Stimulated activated CD4-positive, alpha-beta T cell treated with anti-CD3 and anti-CD28 coated beads, TNF-alpha, amount 100 ng/mL, for 48 hours (primary cell): ENCODE measurements around the gene SLC38A9.
"Not testable (repeated sequence)": the region's sequence is repeated elsewhere in the genome, so short reads cannot be mapped to it uniquely, and the experiment has no call there.

ENCODE experiments used
- DNase-seq, 3 donors: peaks; one replicate each; pipeline ENCODE4 v3.0.0-alpha.2; 2020; ENCODE audit warnings: low read depth in 3 of 3

Gene SLC38A9

GRCh38 chr5:55610542-55610941, 101.6 kb downstream of the SLC38A9 start:
- no peak for DNase-seq

DNA sequence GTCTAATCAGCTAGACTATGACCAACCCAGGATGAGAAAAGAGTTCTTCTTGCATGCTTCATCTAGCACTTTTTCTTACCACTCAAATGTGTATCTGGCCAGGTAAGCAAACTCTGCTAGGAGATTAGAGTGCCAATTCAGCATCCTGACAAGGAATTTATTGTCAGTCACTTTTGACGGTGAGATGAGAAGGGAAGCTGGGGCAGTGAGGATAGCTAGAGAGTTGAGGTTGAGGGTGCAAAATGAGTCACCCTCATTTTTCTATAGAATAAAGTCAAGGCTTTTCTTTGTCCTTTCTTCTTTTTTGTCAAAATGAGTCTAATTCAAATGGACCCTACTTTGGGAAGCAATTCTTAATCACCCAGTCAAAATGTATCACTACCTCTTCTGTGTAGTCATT, 102.7 kb downstream of the SLC38A9 start:
- DNase-seq = no peak

DNA sequence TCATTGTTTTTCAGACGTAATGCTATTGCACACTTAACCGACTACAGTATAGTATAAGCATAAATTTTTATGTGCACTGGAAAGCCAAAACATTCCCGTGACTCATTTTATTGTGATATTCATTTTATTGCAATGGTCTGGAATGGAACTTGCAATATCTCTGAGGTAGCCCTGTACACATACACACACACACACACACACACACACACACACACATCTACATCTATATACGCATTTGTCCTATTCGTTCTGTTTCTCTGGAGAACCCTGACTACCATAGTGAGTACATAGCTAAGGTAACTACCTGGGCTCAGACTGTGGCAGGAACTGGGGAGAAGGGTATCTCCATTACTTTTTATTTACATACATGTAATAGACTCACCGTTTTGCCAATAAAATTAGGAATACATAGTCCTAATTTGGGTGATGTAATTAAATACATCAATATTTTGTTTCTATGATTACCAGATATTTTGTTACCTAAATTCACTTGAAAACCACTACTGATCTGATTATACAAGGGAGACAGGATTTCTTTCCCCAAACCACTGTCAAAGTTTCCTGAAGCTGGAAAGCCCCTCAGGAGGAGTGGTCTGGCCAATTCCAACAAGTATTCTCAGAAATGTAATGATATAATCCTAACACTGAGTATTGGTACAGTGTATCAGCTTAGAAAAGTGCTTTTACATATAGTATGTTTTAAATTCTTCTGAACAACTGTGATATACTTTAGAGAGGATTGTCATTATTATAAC, 103.4 kb downstream of the SLC38A9 start:
- no peak for DNase-seq

DNA sequence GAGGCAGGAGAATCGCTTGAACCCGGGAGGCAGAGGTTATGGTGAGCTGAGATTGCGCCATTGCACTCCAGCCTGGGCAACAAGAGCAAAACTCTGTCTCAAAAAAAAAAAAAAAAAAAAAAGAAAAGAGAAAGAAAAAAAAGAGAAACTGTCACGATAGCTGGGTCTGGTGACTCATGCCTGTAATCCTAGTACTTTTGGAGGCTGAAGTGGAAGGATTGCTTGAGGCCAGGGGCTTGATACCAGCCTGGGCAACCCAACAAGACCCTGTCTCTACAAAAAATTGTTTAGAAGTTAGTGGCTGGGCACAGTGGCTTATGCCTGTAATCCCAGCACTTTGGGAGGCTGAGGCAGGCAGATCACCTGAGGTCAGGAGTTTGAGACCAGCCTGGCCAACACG, 104.8 kb downstream of the SLC38A9 start:
- not testable (repeated sequence) for DNase-seq

DNA sequence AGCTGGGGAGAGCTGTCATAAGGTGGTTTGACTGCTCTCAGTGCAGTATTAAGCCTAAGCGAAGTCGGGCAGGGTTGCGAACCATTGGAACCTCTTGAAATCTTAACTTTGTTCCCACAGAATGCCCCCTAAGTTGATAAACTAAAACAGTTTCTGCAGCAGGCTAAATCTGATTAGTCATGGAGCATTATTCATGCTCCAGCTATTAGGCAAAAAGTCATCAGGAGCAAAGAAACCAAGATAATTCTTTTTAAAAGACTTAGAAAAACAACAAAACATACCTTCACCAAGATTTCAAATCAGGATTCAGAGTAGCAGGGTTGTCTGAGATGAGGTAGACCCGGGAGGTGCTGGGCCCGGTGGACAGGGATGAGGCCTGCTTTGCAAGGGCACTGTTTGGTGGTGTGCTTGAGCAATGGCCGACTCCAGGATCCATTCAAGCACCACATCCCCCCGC, 107.5 kb downstream of the SLC38A9 start:
- DNase-seq = no peak

GRCh38 chr5:55603922-55604321, 108.2 kb downstream of the SLC38A9 start:
- DNase-seq = no peak

GRCh38 chr5:55601628-55602027, 110.5 kb downstream of the SLC38A9 start:
- DNase-seq = no peak

GRCh38 chr5:55601204-55601618, 110.9 kb downstream of the SLC38A9 start:
- DNase-seq = no peak

DNA sequence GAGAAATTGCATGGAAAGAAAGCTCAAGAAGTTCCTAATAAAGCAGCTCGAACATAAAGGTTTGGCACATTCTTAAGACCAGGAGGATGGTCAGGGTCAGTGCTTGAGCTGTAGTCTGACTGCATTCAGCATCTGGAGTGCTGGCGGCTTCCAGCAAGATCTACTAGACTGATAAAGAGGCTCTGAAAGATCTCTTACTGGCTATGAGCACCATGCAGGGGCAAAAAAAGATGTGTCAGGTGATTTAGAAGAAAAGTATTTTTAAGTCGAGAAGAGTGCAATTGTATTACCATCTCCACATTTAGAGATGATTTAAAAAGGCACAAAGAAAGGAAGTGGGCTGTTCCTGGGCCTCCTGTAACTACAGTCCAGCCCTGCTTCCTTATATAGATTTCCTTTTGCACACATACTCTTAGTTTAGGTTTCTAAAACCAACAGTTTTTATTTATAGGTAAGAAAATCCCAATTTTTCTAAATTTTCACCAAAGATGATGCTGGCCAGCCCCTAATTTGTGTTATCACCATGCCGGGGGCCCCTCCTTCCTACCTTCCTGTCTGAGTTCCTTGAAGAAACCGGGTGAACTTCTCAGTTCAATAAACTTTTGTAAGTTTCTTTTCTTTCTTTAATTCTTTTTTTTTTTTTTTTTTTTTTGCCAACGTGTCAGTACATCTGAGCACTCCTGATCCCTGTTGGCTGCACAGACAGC, 111.5 kb downstream of the SLC38A9 start:
- DNase-seq = no peak

DNA sequence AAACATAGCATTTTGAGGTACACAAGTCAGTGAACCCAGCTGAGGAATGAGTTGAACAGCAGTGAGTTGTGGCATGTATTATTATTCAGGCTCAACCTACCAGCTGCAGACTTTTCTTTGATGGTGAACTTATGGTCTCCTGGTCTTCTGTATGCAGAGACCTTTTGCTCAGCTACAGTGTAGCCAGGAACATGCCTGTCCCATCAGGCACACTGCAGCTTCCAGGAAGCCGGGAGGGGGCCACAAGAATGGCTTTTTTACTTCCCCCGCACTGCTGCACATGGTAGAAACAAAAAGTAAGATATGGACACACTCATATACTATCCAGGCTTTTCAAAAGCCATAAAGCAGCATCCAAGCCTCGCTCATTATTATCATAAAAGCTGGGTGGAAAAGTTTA, 112.0 kb downstream of the SLC38A9 start:
- no peak for DNase-seq

DNA sequence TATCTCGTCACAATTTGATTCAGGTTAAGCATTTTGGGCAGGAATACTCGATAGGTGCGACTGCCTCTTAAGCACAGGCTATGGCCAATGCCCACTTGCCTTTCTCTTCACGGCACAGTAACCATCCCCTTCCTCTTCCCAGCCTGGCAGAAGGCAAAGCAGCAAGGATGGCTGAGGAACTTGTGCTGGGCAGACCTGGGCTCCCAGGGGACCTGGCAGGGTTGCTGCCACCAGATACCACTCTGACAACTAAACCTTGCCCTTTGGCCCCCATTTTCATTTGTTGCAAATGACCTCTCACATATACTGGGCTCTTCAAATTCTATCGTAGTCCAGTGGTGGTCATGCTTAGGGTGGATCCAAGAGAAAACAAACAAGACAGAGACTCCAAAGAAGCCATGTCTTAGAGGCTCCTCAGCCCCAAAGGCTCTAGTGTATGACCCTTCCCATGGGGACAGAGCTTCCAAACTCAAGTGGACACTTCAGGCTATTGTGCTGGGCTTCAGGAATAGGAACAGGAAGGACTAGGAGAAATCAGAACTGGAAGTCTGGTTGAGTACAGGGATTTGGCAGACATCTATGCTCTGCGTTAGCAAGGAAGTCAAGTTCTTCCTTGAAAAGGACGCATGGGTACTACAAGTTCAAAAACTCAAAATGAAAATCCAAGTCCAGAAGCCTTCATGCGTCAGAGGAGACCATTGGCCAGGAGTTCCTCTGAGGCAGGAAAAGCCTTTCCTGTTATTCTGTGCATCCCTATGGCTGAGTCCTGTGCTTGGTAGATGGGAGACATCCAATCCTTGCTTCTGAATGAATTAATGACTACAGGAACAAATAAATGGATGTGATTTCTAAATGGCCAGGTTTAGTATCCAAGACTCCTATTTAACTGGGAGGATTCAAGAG, 112.7 kb downstream of the SLC38A9 start:
- no peak for DNase-seq

DNA sequence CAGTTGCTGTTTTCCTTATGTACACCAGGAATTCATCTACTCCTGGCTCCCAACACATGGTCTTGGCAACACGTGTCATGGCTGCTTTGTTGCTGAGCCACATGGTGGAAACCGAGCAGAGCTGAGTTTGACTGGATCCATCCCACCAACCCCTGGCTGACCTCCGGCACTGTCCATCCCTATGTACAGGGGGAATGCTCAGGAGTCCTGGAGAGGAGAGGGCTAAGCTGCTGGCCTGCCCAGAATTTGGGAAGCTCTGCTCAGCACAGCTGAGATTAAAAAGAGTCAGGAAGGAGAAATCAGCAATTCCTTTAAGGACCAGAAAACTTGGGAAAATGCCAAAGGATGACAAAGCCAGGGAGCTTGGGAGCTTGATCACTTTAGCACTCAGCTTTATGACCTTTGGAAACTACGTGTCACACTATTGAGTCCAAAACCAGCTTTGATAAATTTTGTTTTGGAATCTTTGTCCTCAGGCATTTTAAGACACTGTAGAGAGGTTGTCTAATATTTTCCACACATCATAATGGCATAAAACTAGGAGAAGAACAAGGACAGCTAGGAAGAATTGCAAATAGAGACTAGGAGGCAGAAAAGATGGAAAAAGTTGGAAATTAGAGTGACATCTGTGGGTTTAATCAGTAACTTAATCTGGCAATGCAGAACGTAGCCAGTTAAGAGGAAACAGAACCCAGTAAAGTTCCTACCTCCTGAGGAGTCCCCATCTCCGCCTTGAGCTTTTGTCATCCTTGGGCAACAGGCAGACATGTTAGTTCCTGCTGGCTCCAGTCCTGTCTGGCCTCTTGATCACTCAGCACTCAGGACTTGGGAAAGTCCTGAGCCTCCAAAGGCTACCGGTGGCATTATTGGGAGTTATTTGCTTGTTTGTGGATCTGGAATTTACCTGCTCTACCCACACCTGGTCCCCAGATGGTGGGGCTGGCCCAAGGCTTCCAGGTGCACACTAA, 114.8 kb downstream of the SLC38A9 start:
- DNase-seq = no peak

DNA sequence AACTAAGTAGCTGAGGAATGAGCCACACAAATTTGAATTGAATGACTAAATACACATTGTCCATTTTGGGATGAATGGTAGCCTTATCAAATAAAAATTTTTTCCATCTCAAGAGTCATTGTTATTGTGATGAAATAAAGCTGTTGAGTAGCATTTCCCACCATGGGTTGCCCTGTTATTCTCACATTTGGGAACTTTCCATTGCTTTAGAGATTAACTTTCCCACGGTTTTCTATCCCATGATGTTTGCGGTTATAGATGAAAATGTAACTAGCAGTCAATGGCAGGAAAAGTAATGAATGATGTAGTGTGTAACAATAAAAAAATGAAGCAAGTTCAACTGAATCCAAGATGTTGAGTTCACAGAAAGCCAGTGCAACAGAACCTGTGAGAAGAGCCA, 117.5 kb downstream of the SLC38A9 start:
- no peak for DNase-seq

DNA sequence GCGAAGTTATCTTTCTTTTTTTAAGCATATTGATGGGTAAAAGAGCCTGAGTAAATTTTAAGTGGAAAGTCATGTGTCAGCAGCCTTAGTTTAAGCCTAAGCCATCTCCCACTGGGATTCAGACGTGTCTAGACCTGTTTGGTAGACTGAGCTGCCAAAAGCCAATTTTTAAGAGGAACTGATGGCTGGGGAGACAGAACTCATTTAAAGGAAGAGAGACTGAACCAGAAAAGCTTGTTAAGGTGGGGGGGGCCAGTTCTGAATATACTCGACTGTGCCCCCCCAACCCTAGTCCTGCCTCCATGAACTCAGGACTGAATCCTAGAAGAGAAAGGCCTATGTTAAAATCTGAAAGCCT, 119.0 kb downstream of the SLC38A9 start:
- no peak for DNase-seq

DNA sequence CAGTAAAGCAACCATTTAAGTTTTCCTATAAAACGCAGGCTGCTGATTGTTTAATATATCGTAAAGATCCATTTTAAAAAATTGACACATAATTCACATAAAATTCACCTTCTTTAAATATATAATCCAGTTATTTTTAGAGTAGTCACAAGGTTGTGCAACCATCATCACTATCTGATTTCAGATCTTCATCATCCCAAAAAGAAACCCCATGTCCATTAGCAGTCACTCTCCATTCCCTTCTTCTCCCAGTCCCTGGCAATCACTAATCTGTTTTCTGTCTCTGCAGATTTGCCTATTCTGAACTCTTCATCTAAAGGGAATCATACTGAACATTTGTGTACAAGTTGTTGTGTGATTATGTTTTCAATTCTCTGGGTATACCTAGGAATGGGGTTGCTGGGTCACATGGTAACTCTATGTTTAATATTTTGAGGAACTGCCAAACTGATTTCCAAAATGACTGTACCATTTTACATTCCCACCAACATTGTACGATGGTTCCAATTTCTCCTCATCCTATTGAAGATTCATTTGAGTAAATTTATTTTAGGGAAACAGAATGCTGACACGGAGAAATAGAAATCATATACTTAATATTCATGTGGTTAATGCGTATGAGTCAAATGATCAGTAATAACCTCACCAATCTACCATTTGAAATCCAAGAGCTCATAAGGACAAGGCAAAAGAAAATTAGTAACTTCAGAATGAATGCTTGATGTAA, 119.6 kb downstream of the SLC38A9 start:
- DNase-seq = no peak

- DNase-seq = no peak
Observed at GRCh38 chr5:55591686-55592085, 120.4 kb downstream of the SLC38A9 start.

- no peak for DNase-seq
Observed at GRCh38 chr5:55585206-55585610, 126.9 kb downstream of the SLC38A9 start.

DNA sequence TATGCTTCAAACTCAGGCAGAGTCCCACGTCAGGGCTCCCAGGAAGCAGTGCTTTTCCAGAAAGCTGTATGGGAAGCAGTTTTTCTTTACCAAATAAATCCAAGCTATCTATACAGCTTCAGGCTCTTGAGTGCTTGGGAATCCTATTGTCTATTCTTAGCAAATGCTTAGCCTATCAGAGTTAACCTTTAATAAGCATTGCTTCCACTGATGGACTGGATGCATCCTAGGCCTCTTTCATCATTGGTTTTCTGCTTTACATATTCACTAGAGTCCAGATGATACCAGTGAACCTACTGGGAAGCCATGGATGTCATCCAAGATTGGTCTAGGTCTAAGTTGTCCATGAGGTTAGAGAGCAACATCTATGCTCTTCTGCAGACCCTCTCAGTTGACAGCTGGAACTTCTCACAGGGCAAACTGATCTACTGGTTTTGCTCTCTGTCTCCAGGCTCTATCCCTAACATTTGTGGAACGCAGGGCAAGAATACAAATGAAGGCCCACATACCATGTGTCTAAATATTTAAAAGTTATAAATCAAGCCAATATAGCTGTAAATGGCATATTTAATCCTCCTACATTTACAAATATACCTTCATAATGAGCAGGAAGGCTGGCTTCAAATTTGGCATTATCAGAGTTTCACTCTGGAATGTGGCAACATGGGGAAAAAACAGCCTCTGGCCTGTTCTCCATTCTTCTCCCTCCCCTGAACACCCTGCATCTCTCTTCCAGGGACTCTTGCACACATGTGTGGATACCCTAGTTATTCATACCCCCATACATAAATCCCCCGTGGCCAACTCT, 127.5 kb downstream of the SLC38A9 start:
- no peak for DNase-seq

DNA sequence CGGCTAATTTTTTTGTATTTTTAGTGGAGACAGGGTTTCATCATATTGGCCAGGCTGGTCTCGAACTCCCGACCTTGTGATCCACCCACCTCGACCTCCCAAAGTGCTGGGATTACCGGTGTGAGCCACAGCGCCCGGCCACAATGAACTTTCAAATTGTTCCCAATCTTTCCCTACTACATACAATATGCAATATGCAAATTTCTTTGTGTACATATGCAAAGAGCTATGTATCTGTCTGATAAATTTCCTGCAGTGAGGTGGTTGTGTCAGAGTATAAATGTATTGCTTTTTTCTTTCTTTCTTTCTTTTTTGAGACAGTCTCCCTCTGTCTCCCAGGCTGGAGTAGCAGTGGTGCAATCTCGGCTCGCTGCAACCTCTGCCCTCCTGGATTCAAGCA, 128.5 kb downstream of the SLC38A9 start:
- DNase-seq = no peak

GRCh38 chr5:55582256-55582655, 129.9 kb downstream of the SLC38A9 start:
- DNase-seq = no peak
